Amniotic epithelial cell (primary cell): ENCODE data around the gene USP50.
A peak's percentile ranks its signal among the peaks of the same experiment; 100 is the strongest.
"Not testable (repeated sequence)": the region's sequence is repeated elsewhere in the genome, so short reads cannot be mapped to it uniquely, and the experiment has no call there.

ENCODE experiments used
- DNase-seq: peaks from one replicate; pipeline ENCODE4 v3.0.0-alpha.2; 2010; ENCODE audit warnings: low read depth

Gene USP50

DNA sequence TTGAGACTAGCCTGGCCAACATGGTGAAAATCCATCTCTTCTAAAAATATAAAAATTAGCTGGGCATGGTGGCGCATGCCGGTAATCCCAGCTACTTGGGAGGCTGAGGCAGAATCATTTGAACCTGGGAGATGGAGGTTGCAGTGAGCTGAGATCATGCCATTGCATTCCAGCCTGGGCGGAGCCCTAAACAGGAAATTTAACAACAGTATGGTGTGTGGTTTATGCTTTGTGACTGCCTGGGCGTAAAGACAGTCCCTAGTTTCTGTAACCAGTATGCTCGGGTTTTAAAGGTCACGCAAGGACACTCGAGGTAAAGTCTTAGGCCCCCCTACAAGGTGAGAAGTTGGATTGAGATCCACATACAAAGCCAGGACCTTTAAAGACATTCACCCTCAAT, 43.3 kb downstream of the USP50 start:
- no peak for DNase-seq

DNA sequence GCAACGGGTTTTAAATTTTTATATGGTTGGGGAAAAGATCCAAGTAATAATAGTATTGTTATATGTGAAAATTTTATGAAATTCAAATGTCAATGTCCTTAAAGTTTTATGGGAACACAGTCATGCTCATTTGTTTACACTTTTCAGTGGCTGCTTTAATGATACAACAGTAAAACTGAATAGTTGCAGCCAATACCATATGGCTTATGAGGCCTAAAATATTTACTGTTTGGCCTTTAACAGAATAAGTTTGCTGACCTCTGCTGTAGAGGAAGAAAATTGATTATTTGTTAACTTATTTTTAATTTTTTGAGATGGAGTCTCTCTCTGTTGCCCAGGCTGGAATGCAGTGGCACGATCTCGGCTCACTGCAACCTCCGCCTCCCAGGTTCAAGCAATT, 44.7 kb downstream of the USP50 start:
- no peak for DNase-seq

DNA sequence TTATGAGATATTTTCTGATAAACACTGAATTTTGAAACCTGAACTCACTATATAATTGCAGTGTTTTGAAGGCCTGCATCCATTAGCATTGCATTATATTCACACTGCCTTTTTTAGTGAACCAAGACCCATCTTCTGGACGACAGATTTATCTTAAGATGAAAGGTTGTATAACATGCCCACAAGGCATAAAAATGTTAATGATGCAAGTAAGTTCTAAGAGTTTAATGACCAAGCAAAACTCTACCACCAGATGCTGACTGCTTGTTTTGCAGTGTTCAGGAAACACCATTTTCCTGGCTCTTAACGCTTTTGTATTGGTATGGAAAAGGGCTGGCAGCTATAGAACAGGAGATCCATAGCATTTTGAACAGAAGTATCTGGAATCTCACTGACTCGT, 46.1 kb downstream of the USP50 start:
- no peak for DNase-seq

DNA sequence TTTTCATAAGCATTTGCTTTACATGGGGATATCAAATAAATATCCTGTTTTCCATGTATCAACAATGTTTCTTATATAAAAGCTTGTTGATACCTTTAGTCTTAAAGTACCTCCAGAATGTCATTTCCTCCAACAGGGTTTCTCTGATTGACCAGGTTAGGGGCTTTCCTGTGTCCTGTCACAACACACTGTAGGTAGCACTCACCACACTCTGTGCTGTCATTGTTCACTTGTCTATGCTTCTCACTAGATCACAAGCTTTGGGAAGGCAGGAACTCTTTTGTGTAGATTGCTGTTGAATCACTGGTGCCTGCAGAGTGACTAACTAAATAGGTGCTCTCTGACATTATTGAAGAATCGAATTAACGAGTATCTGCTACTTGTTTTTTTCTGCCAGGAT, 49.8 kb downstream of the USP50 start:
- no peak for DNase-seq

DNA sequence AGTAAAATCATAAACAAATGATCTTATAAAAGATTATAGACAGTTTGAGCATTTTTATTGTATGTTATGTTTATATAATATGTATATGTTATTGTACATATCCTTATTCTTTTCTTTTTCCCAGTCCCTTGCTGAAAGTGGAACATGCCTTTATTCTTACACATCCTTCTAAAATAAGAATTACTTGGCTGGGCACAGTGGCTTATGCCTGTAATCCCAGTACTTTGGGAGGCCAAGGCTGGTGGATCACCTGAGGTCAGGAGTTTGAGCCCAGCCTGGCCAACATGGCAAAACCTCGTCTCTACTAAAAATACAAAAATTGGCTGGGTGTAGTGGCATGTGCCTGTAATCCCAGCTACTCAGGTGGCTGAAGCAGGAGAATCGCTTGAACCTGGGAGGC, 51.9 kb downstream of the USP50 start:
- not testable (repeated sequence) for DNase-seq

DNA sequence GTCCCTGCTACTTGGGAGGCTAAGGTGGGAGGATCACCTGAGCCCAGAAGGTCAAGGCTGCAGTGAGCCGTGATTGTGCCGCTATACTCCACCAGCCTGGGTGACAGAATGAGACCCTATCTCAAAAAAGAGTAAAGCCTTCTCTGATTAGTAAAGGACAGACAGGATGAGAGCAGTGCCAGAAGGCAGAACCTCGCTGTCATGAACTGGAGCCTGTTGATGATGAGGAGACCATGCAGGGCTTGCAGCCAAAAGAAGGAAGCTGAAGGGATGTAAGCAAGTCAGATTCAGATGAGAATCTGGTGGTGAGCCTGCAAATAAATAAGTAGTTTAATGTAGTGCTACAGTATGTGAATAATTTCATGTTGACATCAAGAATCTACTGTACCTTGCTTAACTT, 52.8 kb downstream of the USP50 start:
- DNase-seq: no peak

DNA sequence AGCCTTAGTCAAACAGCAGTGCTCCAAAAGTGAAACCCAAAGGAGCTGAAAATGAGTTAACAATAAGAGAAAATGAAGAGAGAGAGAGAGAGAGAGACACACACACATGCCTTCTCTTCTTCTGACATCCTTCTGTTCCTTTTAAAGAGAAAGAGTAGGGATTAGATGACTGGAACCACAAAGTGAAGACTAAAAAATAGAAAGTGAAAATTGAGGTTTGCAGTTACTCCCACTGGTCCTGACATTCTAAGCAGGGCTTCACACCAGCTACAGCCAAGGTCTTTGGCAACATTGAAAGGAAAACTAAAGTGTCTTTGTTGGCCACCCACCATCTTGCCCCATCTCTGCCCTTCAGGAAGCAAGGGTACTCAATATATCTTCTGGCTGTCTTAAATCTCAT, 59.2 kb downstream of the USP50 start:
- no peak for DNase-seq

DNA sequence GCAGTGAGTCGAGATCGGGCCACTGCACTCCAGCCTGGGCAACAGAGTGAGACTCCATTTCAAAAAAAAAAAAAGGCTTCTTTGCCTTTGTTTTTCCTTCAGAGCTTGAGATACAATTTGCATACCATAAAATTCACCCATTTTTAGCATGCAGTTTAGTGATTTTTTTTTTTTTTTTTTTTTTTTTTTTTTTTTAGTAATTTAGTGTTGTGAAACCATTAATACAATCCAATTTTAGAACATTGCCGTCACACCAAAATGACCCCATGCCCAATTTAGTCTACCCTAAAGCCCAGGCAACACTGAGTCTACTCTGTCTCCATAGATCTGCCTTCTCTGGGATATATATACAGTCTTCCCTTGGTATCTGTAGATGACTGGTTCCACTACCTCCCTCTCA, 61.1 kb downstream of the USP50 start:
- DNase-seq: no peak

DNA sequence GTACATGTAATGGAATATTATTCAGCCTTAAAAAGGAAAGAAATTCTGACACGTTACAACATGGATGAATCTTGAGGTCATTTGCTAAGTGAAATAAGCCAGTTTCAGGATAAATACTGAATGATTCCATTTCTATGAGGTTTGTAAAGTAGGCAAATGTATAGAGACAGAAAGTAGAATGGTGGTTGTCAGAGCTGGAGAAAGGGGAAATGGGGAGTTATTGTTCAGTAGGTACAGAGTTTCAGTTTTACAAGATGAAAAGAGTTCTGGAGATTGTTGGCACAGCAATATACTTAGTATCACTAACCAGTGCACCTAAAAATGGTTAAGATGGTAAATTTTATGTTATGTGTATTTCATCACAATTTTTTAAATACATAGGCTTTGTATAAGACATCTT, 61.7 kb downstream of the USP50 start:
- no peak for DNase-seq

DNA sequence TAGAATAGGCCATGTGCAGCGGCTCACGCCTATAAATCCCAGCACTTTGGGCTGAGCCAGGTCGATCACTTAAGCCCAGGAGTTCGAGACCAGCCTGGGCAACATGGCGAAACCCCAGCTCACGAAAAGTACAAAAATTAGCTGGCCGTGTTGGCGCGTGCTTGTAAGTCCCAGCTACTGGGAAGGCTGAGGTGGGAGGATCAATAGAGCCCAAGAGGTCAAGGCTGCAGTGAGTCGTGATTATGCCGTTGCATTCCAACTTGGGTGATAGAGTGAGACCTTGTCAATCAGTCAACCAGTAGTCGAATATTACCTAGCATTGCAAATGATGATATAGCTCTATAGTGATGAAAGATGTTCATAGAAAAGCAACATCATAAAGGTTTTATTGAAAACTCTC, 70.3 kb downstream of the USP50 start:
- DNase-seq: no peak

DNA sequence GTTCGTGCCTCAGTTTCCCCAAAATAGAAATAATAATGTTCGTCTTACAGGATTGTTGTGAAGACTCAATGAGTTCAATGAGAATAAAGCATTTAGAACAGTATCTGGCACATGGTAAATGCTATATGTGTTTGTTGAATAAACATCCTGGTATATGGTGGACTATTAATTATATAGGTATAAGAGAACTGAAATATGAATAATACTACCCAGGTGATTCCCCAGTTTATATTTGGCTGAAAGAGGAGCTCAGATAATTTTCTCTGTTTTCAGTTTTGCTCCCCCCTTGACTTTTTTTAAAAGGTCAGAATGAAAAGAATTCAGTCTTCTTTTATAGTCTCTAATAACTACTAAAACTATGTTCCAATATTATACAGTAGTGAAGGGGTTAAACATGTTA, 75.4 kb downstream of the USP50 start:
- no peak for DNase-seq

DNA sequence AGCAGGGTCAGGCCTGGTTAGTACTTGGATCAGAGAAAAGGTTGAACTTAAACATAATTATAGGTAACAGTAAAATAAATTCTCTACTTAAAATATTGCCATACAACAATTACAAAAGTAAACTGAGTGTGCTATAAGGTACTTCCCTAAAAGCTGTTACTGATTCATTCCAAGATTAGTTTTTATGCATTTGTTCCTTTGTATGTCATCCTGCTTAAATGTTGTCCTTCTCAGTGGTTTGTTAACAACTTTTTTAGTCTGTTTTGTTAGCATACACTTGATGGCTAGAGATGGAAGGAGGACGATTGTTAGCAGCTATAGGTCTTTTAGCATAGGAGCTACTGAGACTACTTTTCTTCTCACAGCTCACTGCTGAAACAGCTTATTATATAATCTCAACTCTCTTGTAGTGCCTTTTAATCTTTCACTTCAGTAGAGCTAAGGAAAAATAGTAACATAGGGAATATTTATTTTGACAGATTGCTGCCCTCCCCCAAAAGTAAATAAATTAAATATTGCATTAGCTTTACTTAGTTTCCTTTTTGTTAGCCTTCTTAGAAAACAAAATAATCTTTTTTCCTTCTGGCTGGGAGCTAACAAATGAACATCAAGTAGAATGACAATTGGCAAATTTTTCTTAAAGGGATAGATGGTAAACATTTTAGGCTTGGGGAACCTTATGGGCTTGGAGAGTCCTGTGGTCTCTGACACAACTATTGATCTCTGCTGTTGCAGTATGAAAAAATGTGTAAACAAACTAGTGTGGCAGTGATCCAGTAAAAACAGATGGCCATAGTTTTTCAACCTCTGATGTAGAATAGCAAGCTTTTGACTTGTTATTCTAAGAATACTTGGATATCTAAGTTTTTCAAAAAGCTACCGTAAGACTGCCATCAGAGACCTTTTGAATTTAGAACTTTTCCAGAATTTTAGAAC, 82.8 kb downstream of the USP50 start:
- DNase-seq: peak; percentile 22

DNA sequence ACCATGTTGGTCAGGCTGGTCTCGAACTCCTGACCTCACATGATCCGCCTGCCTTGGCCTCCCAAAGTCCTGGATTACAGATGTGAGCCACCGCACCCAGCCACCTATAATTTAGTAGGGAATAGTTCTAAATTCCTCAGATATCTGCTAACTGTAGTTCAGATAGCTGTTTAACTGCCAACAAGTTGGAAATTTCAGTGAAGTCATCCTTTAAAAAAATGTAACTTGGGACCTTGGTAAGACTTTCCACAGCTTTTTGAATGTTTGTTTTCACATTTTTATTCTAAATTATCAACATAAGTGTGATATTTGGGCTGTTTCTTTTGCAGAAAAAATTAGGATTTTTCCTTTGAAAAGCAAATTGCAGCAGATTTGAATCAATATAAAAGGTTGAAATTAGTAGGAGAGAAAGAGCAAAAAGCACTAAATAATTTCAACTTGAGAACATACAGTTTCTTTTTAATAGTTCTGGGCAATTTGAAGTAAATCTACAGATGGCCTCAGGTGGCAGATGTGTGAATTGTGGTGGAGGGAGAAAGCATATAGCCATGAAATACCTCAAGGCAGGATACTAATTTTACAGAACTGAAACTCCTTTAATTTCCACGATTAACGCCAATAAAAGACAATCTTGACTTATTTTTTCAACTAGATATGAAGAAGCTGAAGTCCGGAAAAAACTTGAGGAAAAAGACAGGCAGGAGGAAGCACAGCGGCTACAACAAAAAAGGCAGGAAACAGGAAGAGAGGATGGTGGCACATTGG, 87.9 kb downstream of the USP50 start:
- peak; percentile 10 for DNase-seq

DNA sequence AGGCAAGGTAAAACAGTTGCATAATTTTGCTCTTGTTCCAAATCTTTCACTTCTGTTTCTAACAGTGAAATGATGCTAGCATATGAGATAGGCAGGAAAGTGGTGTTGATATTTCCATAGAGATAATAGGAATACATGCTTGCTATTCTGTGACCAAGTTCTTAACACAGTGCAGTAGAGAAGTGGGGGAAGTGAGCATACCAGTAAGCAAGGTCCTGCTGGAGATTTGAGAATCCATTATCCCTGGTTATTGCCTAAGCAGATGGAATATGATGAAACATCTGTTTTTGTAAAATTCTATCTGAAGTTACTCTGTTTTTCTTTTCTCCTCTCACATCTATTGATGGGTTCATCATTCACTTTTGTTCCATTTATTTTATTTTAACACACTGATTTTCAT, 93.5 kb downstream of the USP50 start:
- peak; percentile 87 for DNase-seq
